Smooth muscle cell (in vitro differentiated cells): ENCODE data around the gene ASS1. TPM values are rescaled to one million over a fixed set of nuclear protein-coding genes. Genes with fewer than 3 reads are reported as not detected.

Source experiments
- DNase-seq: peaks from one replicate; lab custom pipeline; 2025; ENCODE audit not compliant: unreplicated experiment; lab: John Stamatoyannopoulos, UW
- H2AFZ ChIP-seq: fragments of 200-600 bp; sonication (generic); 2 replicates; pipeline ENCODE4 v1.6.0; 2016; ENCODE audit warnings: antibody characterized with exemption, low read depth, mild to moderate bottlenecking
- H3F3A ChIP-seq: fragments of 200-600 bp; sonication (generic); 2 replicates; pipeline ENCODE4 v1.6.0; 2017; ENCODE audit warnings: antibody characterized with exemption, low read depth
- H3K27ac ChIP-seq: fragments of 200-600 bp; sonication (generic); 2 replicates; pipeline ENCODE4 v1.5.1; 2016; ENCODE audit warnings: low read depth, mild to moderate bottlenecking
- H3K27me3 ChIP-seq: fragments of 200-600 bp; sonication (generic); 2 replicates; pipeline ENCODE4 v1.6.1; 2016; ENCODE audit warnings: low read depth, mild to moderate bottlenecking
- H3K36me3 ChIP-seq: fragments of 200-600 bp; sonication (generic); 2 replicates; pipeline ENCODE4 v1.5.1; 2016; ENCODE audit warnings: low read depth
- H3K4me1 ChIP-seq: fragments of 200-600 bp; sonication (generic); 2 replicates; pipeline ENCODE4 v1.5.1; 2016; ENCODE audit warnings: low read depth
- H3K4me2 ChIP-seq: fragments of 200-600 bp; sonication (generic); 2 replicates; pipeline ENCODE4 v1.6.0; 2016; ENCODE audit warnings: mild to moderate bottlenecking
- H3K4me3 ChIP-seq: fragments of 200-600 bp; sonication (generic); 2 replicates; pipeline ENCODE4 v1.5.1; 2016; ENCODE audit warnings: mild to moderate bottlenecking
- H3K79me2 ChIP-seq: fragments of 200-600 bp; sonication (generic); 2 replicates; pipeline ENCODE4 v1.6.0; 2016; ENCODE audit warnings: low read depth, mild to moderate bottlenecking
- H3K9ac ChIP-seq: fragments of 200-600 bp; sonication (generic); 2 replicates; pipeline ENCODE4 v1.6.0; 2016; ENCODE audit warnings: low read depth
- H3K9me3 ChIP-seq: fragments of 200-600 bp; sonication (generic); replicated peaks from 2 replicates; pipeline ENCODE4 v1.5.1; 2016; ENCODE audit warnings: low read depth
- H4K20me1 ChIP-seq: fragments of 200-600 bp; sonication (generic); 2 replicates; pipeline ENCODE4 v1.6.0; 2016; ENCODE audit warnings: low read depth
- WGBS: methylation state at CpG from one replicate; pipeline ENCODE4 v1.1.7; 2016; ENCODE audit warnings: low lambda C conversion rate; 5-methylcytosine and 5-hydroxymethylcytosine counted together
- polyA plus RNA-seq: library from polyadenylated mRNA; unstranded; fragments of >200 nt; fragmentation: Nextera tagmentation; extraction: Ambion mirVana; gene quantifications from 2 replicates; pipeline ENCODE4 v1.2.1, GENCODE V29; 2016
- total RNA-seq: library from RNA; depleted of rRNA; stranded (reverse); fragments of >200 nt; gene quantifications from 2 replicates; pipeline ENCODE4 v1.2.3, GENCODE V29; 2014
- TF ChIP-seq, protein P1 (sequence below): fragments of 200-600 bp; sonication (generic); IDR thresholded peaks from 2 replicates; pipeline ENCODE4 v1.5.1; 2017; ENCODE audit warnings: borderline replicate concordance, mild to moderate bottlenecking, antibody characterized with exemption; ENCODE audit not compliant: insufficient read depth, poor library complexity, severe bottlenecking

Gene ASS1
- total and polyA plus RNA-seq, 2 experiments from 2014 or later: 78.2 to 81.5 TPM

DNA sequence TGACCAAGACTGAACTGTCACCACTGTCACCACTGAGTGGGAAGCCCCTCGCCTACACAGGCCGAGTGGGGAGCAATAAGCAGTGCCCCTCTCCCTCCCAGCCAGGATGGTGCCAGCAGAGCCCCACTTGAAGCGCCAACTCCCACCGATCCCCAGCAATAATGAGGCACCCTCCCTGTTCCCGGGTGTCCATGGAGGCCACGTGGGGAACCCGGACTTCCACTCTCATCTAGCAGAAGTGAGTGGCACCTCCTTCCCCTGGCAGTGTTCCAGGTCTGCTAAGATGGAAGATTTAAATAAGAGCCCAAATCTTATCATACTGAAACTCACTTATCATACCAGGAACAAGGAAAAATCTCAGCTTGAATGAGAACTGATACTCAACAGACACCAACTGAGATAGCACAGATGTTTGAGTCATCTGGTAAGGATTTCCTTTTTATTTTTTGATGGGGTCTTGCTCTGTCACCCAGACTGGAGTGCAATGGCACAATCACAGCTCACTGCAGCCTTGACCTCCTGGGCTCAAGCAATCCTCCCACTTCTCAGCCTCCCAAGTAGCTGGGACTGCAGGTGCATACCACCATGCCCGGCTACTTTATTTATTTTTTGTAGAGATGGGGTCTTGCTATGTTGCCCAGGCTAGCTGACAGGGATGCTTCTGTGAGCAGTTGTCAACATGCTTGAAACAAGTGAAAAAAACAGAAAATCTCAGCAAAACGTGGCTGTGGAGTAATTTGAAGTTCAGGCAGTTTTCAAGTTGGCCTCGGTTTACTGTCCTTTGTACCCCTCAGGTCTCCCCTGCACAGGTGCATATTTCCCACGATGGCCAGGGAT is 29.6 kb upstream of the ASS1 start:
- Histone ChIP-seq H3K36me3 (no peaks in the 10 kb centered on the region), H3K27me3 (no peaks in the 10 kb centered on the region), H2AFZ (no peak overlapping the region), H3K4me1 (no peaks in the 10 kb centered on the region), H3K9me3 (no peaks in the 10 kb centered on the region), H3K4me3 (no peak overlapping the region), H4K20me1 (no peaks in the 10 kb centered on the region), H3K27ac (no peak overlapping the region), H3F3A (no peaks in the 10 kb centered on the region), H3K79me2 (no peaks in the 10 kb centered on the region), H3K9ac (no peak overlapping the region), H3K4me2 (no peak overlapping the region)
- WGBS: 86% methylated on average over 11 of the region's 11 CpGs
- no peak for DNase-seq
- TF ChIP-seq, protein P1, sequence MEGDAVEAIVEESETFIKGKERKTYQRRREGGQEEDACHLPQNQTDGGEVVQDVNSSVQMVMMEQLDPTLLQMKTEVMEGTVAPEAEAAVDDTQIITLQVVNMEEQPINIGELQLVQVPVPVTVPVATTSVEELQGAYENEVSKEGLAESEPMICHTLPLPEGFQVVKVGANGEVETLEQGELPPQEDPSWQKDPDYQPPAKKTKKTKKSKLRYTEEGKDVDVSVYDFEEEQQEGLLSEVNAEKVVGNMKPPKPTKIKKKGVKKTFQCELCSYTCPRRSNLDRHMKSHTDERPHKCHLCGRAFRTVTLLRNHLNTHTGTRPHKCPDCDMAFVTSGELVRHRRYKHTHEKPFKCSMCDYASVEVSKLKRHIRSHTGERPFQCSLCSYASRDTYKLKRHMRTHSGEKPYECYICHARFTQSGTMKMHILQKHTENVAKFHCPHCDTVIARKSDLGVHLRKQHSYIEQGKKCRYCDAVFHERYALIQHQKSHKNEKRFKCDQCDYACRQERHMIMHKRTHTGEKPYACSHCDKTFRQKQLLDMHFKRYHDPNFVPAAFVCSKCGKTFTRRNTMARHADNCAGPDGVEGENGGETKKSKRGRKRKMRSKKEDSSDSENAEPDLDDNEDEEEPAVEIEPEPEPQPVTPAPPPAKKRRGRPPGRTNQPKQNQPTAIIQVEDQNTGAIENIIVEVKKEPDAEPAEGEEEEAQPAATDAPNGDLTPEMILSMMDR: no peak

DNA sequence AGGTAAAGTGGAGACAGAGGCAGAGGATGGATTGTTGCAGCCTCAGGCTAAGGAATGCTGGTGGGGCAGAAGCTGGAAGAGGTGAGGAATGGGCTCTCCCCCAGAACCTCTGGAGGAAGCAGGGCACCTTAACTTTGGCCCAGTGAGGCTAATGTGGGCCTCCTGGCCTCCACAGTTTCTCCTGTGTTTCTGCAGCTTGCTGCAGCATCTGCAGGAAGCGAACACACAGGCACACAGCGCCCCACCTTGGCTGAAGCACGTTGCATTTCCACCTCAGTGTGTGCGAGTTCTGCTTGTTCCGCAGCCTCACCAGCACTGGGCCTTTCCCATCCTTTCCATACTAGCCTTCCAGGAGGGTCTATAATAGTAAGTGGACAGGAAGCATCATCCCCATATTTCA is 27.2 kb upstream of the ASS1 start:
- no peak overlapping the region for H2AFZ ChIP-seq
- no peak overlapping the region for H3K9ac ChIP-seq
- no peak for DNase-seq
- 70% methylated on average over 5 of the region's 5 CpGs for WGBS
- no peaks in the 10 kb centered on the region for H3K9me3 ChIP-seq
- no peak overlapping the region for H3K27ac ChIP-seq
- peaks cover 4% of the 10 kb centered on the region for H3K4me1 ChIP-seq
- no peak overlapping the region for H3K4me3 ChIP-seq
- H4K20me1 ChIP-seq: no peaks in the 10 kb centered on the region
- H3F3A ChIP-seq: peaks cover 7% of the 10 kb centered on the region
- TF ChIP-seq, protein P1: no peak
- no peaks in the 10 kb centered on the region for H3K79me2 ChIP-seq
- H3K27me3 ChIP-seq: no peaks in the 10 kb centered on the region
- H3K4me2 ChIP-seq: no peak overlapping the region
- no peaks in the 10 kb centered on the region for H3K36me3 ChIP-seq

DNA sequence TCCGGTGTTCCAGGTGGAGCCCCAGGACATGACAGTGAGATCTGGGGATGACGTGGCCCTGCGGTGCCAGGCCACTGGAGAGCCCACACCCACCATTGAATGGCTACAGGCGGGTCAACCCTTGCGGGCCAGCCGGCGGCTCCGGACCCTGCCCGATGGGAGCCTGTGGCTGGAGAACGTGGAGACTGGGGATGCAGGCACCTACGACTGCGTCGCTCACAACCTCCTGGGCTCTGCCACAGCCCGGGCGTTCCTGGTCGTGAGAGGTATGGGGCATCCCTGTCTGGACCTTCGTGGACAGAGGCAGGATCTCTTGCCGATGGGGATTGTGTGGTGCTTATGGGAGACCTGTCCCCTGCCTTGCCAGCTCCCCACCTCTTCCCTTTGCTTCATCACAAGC is 26.0 kb upstream of the ASS1 start:
- Histone ChIP-seq H3K9me3 (no peaks in the 10 kb centered on the region), H3K79me2 (no peaks in the 10 kb centered on the region), H3K4me3 (no peak overlapping the region), H3K27ac (no peak overlapping the region), H4K20me1 (no peaks in the 10 kb centered on the region), H3F3A (peaks cover 7% of the 10 kb centered on the region), H2AFZ (no peak overlapping the region), H3K36me3 (no peaks in the 10 kb centered on the region), H3K27me3 (no peaks in the 10 kb centered on the region), H3K9ac (no peak overlapping the region), H3K4me1 (peaks cover 4% of the 10 kb centered on the region), H3K4me2 (no peak overlapping the region)
- TF ChIP-seq, protein P1: no peak
- DNase-seq: no peak
- WGBS: 95% methylated on average over 18 of the region's 18 CpGs
